Left lung (tissue), 10 donors: Measurements from ENCODE around the gene PLD2. TPM values are rescaled to one million over a fixed set of nuclear protein-coding genes. Genes with fewer than 3 reads are reported as not detected.

Experiments used
- ATAC-seq: fragments of 200-7000 bp; cut with Tn5 transposase; one replicate; pipeline ENCODE4 v1.9.1; 2020; ENCODE audit warnings: moderate library complexity
- DNase-seq, 4 donors: peaks; one replicate each; pipeline ENCODE4 v3.0.0-alpha.2; 2013 to 2020
- H3K27ac ChIP-seq, 2 donors: fragments of 200-600 bp; sonication (generic) in 1 of 2; one replicate each; pipeline versions ENCODE4 v1.5.0 to v1.8.0; 2020 to 2021
- H3K27me3 ChIP-seq, 2 donors: fragments of 200-600 bp; sonication (generic) in 1 of 2; one replicate each; pipeline versions ENCODE4 v1.5.0 to v1.8.0; 2020 to 2021
- H3K36me3 ChIP-seq, 2 donors: fragments of 200-600 bp; sonication (generic) in 1 of 2; one replicate each; pipeline versions ENCODE4 v1.5.0 to v1.8.0; 2020 to 2021
- H3K4me1 ChIP-seq, 2 donors: fragments of 200-600 bp; one replicate each; pipeline ENCODE4 v1.8.0; 2021
- H3K4me3 ChIP-seq, 2 donors: fragments of 200-600 bp; sonication (generic) in 1 of 2; one replicate each; pipeline versions ENCODE4 v1.5.0 to v1.8.0; 2020 to 2021; ENCODE audit warnings: mild to moderate bottlenecking in 1 of 2
- H3K9me3 ChIP-seq, 2 donors: fragments of 200-600 bp; sonication (generic) in 1 of 2; one replicate each; pipeline versions ENCODE4 v1.5.0 to v1.8.0; 2020 to 2021
- intact Hi-C, 2 donors: fragments of 100-400 bp; cut with DNase I; formaldehyde crosslinking; loops; one replicate each; pipeline versions ENCODE4 v1.11.2 to v1.14.2; 2022
- polyA plus RNA-seq, 6 donors: library from polyadenylated mRNA; unstranded; fragments of 120-200 nt; gene quantifications; one replicate each; pipeline ENCODE4 v1.2.1, GENCODE V29; 2013; ENCODE audit not compliant: insufficient read length in 6 of 6
- total RNA-seq, 2 donors: library from RNA; stranded (reverse); fragmentation: NEBNext Ultra II Directional; extraction: Animal tissue kit (Norgen Biotek cat#: 25700); gene quantifications; one replicate each; pipeline ENCODE4 v1.2.1, GENCODE V29; 2021
- TF ChIP-seq, protein P1 (sequence below), 2 donors: fragments of 200-600 bp; sonication (generic) in 1 of 2; IDR thresholded peaks; one replicate each; pipeline versions ENCODE4 v1.5.0 to v1.8.0; 2021; ENCODE audit warnings: antibody characterized with exemption in 2 of 2
- donor health status: DM: no; HTN: yes; CAD: no.
- donor health status: DM: no; HTN: no; CAD: no.

Gene PLD2
- total and polyA plus RNA-seq, 8 donors: 30.0 to 70.0 (median 59.0) TPM

GRCh38 chr17:4788807-4789700, 17.9 kb upstream of the PLD2 start, which contains the start of gene GLTPD2:
Gene GLTPD2, plus strand, starts transcription at chr17:4788964. Its CDS starts 48 bp downstream, at chr17:4789012.
- Histone ChIP-seq H3K36me3 (no peaks in the 10 kb centered on the region), H3K4me3 (peak within 1 kb of the TSS; percentile 73 to 80), H3K27ac (peak within 1 kb of the TSS; percentile 94 to 95), H3K9me3 (no peaks in the 10 kb centered on the region), H3K27me3 (peaks cover 21 to 66% of the 10 kb centered on the region in 2 donors), H3K4me1 (peaks cover 23 to 42% of the 10 kb centered on the region in 2 donors)
- peak; percentile 4 for ATAC-seq
- TF ChIP-seq, protein P1, sequence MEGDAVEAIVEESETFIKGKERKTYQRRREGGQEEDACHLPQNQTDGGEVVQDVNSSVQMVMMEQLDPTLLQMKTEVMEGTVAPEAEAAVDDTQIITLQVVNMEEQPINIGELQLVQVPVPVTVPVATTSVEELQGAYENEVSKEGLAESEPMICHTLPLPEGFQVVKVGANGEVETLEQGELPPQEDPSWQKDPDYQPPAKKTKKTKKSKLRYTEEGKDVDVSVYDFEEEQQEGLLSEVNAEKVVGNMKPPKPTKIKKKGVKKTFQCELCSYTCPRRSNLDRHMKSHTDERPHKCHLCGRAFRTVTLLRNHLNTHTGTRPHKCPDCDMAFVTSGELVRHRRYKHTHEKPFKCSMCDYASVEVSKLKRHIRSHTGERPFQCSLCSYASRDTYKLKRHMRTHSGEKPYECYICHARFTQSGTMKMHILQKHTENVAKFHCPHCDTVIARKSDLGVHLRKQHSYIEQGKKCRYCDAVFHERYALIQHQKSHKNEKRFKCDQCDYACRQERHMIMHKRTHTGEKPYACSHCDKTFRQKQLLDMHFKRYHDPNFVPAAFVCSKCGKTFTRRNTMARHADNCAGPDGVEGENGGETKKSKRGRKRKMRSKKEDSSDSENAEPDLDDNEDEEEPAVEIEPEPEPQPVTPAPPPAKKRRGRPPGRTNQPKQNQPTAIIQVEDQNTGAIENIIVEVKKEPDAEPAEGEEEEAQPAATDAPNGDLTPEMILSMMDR (IDR thresholded peaks at IDR 0.05): no peak
- intact Hi-C loops: no loop called here
- no peak for DNase-seq

DNA sequence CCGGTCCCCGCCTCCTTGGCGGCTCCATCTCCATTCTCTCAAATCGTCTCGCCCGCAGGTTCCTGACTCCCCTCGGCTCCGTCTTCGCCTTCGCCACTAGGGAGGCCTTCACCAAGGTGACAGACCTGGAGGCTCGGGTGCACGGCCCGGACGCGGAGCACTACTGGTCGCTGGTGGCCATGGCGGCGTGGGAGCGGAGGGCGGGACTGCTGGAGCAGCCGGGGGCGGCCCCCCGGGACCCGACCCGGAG, 17.3 kb upstream of the PLD2 start:
- intact Hi-C loops: no loop called here
- no peaks in the 10 kb centered on the region for H3K9me3 ChIP-seq
- H3K27ac ChIP-seq: peak overlapping the region; percentile 94 to 95
- H3K4me1 ChIP-seq: peaks cover 23 to 42% of the 10 kb centered on the region in 2 donors
- H3K36me3 ChIP-seq: no peaks in the 10 kb centered on the region
- TF ChIP-seq, protein P1 (IDR thresholded peaks at IDR 0.05): no peak
- DNase-seq: no peak
- ATAC-seq: no peak
- peak overlapping the region; percentile 73 to 80 for H3K4me3 ChIP-seq
- peaks cover 16 to 60% of the 10 kb centered on the region in 2 donors for H3K27me3 ChIP-seq

DNA sequence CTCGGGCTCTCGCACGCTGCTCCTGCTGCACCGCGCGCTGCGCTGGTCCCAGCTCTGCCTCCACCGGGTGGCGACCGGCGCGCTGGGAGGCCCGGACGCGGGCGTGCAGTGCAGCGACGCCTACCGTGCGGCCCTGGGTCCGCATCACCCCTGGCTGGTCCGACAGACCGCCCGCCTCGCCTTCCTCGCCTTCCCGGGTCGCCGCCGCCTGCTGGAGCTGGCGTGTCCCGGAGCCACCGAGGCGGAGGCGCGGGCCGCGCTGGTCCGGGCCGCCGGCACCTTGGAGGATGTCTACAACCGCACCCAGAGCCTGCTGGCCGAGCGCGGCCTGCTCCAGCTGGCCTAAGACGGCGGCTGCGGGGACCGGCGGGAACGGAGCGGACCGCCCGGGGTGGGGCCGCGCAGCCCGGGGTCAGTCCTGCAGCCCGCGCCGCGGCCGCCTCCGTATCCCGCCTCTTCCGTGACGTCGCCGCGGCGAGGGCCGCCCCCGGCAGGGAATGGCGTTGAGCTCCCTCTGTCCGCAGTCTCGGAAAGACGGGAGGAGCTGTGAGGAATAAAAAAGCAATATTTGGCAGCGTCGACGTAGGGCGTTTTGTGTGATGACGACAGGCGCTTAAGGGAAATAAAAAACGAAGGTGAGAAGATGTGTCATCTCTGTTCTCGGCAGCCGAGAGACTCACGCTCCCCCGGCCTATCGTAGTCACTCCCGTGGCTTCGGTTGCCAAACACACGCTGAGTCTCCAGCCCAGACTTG, 16.8 kb upstream of the PLD2 start:
- H3K27me3 ChIP-seq: peaks cover 13 to 55% of the 10 kb centered on the region in 2 donors
- ATAC-seq (peak; percentile 92), DNase-seq (peak; percentile 86 to 97 (median 90))

DNA sequence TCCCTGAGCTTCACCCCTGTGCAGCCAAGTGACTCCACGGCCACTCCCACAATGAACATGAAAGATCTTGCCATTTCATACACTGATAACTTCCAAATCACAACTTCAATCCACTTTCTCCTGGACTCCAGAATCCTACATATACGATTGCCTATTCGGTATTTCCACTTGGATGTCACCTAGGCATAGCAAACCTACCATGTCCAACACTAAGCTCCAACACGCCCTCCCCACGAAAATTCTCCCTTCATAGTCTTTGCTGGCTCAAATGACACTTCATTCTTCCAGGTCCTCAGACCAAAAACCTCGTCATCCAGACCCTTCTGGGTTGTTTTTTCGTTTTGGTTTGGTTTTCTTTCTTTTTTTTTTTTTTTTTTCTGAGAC, 16.3 kb upstream of the PLD2 start:
- Histone ChIP-seq H3K4me3 (peak overlapping the region; percentile 73 to 80), H3K27ac (peak overlapping the region; percentile 94 to 95), H3K9me3 (no peaks in the 10 kb centered on the region), H3K36me3 (no peaks in the 10 kb centered on the region), H3K4me1 (peaks cover 18 to 34% of the 10 kb centered on the region in 2 donors), H3K27me3 (peaks cover 7 to 49% of the 10 kb centered on the region in 2 donors)
- TF ChIP-seq, protein P1 (IDR thresholded peaks at IDR 0.05): no peak
- no peak for ATAC-seq
- no peak for DNase-seq
- intact Hi-C loops: loop anchor here in 1 of 2 donors (5.0 kb wide), 1 partner anchor 102 kb away; no protein-coding TSS in a partner anchor

More for the DNA sequence above, 16.8 kb upstream of the PLD2 start:
- peak overlapping the region; percentile 73 to 80 for H3K4me3 ChIP-seq
- no peaks in the 10 kb centered on the region for H3K36me3 ChIP-seq
- intact Hi-C loops: loop anchor here in 1 of 2 donors (5.0 kb wide), 1 partner anchor 102 kb away; no protein-coding TSS in a partner anchor
- peaks cover 23 to 40% of the 10 kb centered on the region in 2 donors for H3K4me1 ChIP-seq
- H3K9me3 ChIP-seq: no peaks in the 10 kb centered on the region
- TF ChIP-seq, protein P1 (IDR thresholded peaks at IDR 0.05): peak; percentile 68 to 83
- peak overlapping the region; percentile 94 to 95 for H3K27ac ChIP-seq

DNA sequence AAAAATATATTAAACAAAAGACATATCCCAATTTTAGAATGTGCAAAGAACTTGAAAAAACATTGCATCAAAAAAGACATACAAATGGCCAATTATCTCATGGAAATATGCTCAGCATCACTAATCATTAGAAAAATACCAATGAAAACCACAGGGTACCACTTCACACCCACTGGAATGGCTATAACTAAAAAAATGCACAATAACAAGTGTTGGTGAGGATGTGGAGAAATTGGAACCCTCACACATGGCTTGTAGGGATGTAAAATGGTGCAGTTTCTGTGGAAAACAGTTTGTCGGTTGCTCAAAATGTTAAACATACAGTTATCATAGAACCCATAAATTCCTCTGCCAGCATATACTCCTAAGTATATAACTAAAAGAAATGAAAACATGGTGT, 11.8 kb upstream of the PLD2 start:
- H3K4me1 ChIP-seq: peaks cover 7 to 17% of the 10 kb centered on the region in 2 donors
- DNase-seq (no peak), ATAC-seq (no peak)
- H3K4me3 ChIP-seq: no peak overlapping the region
- no peaks in the 10 kb centered on the region for H3K9me3 ChIP-seq
- peak overlapping the region in 1 of 2 donors; percentile 66 for H3K27ac ChIP-seq
- TF ChIP-seq, protein P1 (IDR thresholded peaks at IDR 0.05): no peak
- peaks cover 0 to 27% of the 10 kb centered on the region in 2 donors for H3K36me3 ChIP-seq
- peaks cover 0 to 10% of the 10 kb centered on the region in 2 donors for H3K27me3 ChIP-seq
- intact Hi-C loops: no loop called here
